Mucosa of rectum (tissue), 2 donors: ENCODE results near the gene IL19.

Source experiments
- H3K27ac ChIP-seq, 2 donors: one replicate each; pipeline ENCODE4 v1.7.0; 2013; ENCODE audit warnings: inconsistent platforms in 2 of 2, low read depth in 2 of 2, low read length in 2 of 2
- H3K27me3 ChIP-seq, 2 donors: one replicate each; pipeline ENCODE4 v1.7.0; 2013; ENCODE audit warnings: low read length in 2 of 2; ENCODE audit not compliant: control insufficient read depth in 2 of 2, insufficient read depth in 2 of 2
- H3K36me3 ChIP-seq, 2 donors: one replicate each; pipeline ENCODE4 v1.7.0; 2013; ENCODE audit warnings: low read length in 2 of 2; ENCODE audit not compliant: control insufficient read depth in 2 of 2, insufficient read depth in 2 of 2
- H3K4me1 ChIP-seq, 2 donors: one replicate each; pipeline ENCODE4 v1.7.0; 2013; ENCODE audit warnings: low read length in 2 of 2, mild to moderate bottlenecking in 1 of 2; ENCODE audit not compliant: control insufficient read depth in 2 of 2, insufficient read depth in 2 of 2
- H3K4me3 ChIP-seq, 2 donors: one replicate each; pipeline ENCODE4 v1.7.0; 2013; ENCODE audit warnings: low read length in 2 of 2
- H3K9ac ChIP-seq, 2 donors: one replicate each; pipeline ENCODE4 v1.7.0; 2013; ENCODE audit warnings: low read length in 2 of 2, low read depth in 1 of 2, mild to moderate bottlenecking in 1 of 2
- H3K9me3 ChIP-seq, 2 donors: one replicate each; pipeline ENCODE4 v1.7.0; 2013; ENCODE audit warnings: low read length in 2 of 2; ENCODE audit not compliant: control insufficient read depth in 2 of 2
- donor health status: healthy.
- donor health status: Normal muscosa, but diverticular disease.

IL19 gene

GRCh38 chr1:206829282-206829681 lies 58.7 kb downstream of the IL19 start:
- Histone ChIP-seq H3K27ac (no peak overlapping the region), H3K36me3 (no peaks in the 10 kb centered on the region), H3K9ac (no peak overlapping the region), H3K4me1 (peaks cover 2 to 18% of the 10 kb centered on the region in 2 donors), H3K27me3 (no peaks in the 10 kb centered on the region), H3K9me3 (no peaks in the 10 kb centered on the region), H3K4me3 (no peak overlapping the region)

GRCh38 chr1:206829875-206830274 lies 59.3 kb downstream of the IL19 start:
- Histone ChIP-seq H3K27ac (no peak overlapping the region), H3K4me1 (peaks cover 2 to 22% of the 10 kb centered on the region in 2 donors), H3K9ac (no peak overlapping the region), H3K9me3 (no peaks in the 10 kb centered on the region), H3K36me3 (no peaks in the 10 kb centered on the region), H3K4me3 (no peak overlapping the region), H3K27me3 (no peaks in the 10 kb centered on the region)

GRCh38 chr1:206831650-206832049 lies 61.1 kb downstream of the IL19 start:
- no peaks in the 10 kb centered on the region for H3K36me3 ChIP-seq
- no peak overlapping the region for H3K4me3 ChIP-seq
- H3K27me3 ChIP-seq: peaks cover 0 to under 1% of the 10 kb centered on the region in 2 donors
- peaks cover 2 to 22% of the 10 kb centered on the region in 2 donors for H3K4me1 ChIP-seq
- H3K27ac ChIP-seq: no peak overlapping the region
- no peaks in the 10 kb centered on the region for H3K9me3 ChIP-seq
- no peak overlapping the region for H3K9ac ChIP-seq

GRCh38 chr1:206832352-206832880 lies 61.8 kb downstream of the IL19 start:
- Histone ChIP-seq H3K27me3 (peaks cover 0 to 2% of the 10 kb centered on the region in 2 donors), H3K4me1 (peaks cover 2 to 22% of the 10 kb centered on the region in 2 donors), H3K9ac (no peak overlapping the region), H3K4me3 (no peak overlapping the region), H3K36me3 (no peaks in the 10 kb centered on the region), H3K9me3 (no peaks in the 10 kb centered on the region), H3K27ac (peak overlapping the region in 1 of 2 donors; percentile 6)

- H3K9ac ChIP-seq: no peak overlapping the region
- H3K4me3 ChIP-seq: no peak overlapping the region
- peak overlapping the region in 1 of 2 donors; percentile 6 for H3K27ac ChIP-seq
- no peaks in the 10 kb centered on the region for H3K36me3 ChIP-seq
- no peaks in the 10 kb centered on the region for H3K9me3 ChIP-seq
- H3K4me1 ChIP-seq: peaks cover 2 to 22% of the 10 kb centered on the region in 2 donors
- peaks cover 0 to 2% of the 10 kb centered on the region in 2 donors for H3K27me3 ChIP-seq
Observed at GRCh38 chr1:206833106-206833680, 62.6 kb downstream of the IL19 start.

- Histone ChIP-seq H3K36me3 (no peaks in the 10 kb centered on the region), H3K27me3 (peaks cover 0 to 2% of the 10 kb centered on the region in 2 donors), H3K27ac (no peak overlapping the region)
Observed at GRCh38 chr1:206833801-206834200, 63.2 kb downstream of the IL19 start.

GRCh38 chr1:206834217-206834616 lies 63.6 kb downstream of the IL19 start:
- Histone ChIP-seq H3K9ac (no peak overlapping the region), H3K27ac (no peak overlapping the region), H3K27me3 (peaks cover 0 to 2% of the 10 kb centered on the region in 2 donors), H3K9me3 (no peaks in the 10 kb centered on the region), H3K4me3 (no peak overlapping the region), H3K4me1 (peaks cover 2 to 22% of the 10 kb centered on the region in 2 donors), H3K36me3 (no peaks in the 10 kb centered on the region)

More at GRCh38 chr1:206833801-206834200, 63.2 kb downstream of the IL19 start:
- Histone ChIP-seq H3K4me1 (peaks cover 2 to 22% of the 10 kb centered on the region in 2 donors), H3K9ac (no peak overlapping the region), H3K4me3 (no peak overlapping the region), H3K9me3 (no peaks in the 10 kb centered on the region)

GRCh38 chr1:206834711-206835110 lies 64.1 kb downstream of the IL19 start:
- Histone ChIP-seq H3K27ac (no peak overlapping the region), H3K4me3 (no peak overlapping the region), H3K27me3 (peaks cover 0 to 2% of the 10 kb centered on the region in 2 donors), H3K9ac (no peak overlapping the region), H3K4me1 (peaks cover 1 to 22% of the 10 kb centered on the region in 2 donors), H3K36me3 (no peaks in the 10 kb centered on the region), H3K9me3 (no peaks in the 10 kb centered on the region)

- H3K4me3 ChIP-seq: no peak overlapping the region
- no peak overlapping the region for H3K27ac ChIP-seq
- H3K9me3 ChIP-seq: no peaks in the 10 kb centered on the region
- no peak overlapping the region for H3K9ac ChIP-seq
- H3K4me1 ChIP-seq: peaks cover 0 to 20% of the 10 kb centered on the region in 2 donors
- no peaks in the 10 kb centered on the region for H3K36me3 ChIP-seq
- peaks cover 0 to 2% of the 10 kb centered on the region in 2 donors for H3K27me3 ChIP-seq
Observed at GRCh38 chr1:206835186-206835585, 64.6 kb downstream of the IL19 start.

- no peak overlapping the region for H3K27ac ChIP-seq
- H3K4me1 ChIP-seq: peaks cover 0 to 20% of the 10 kb centered on the region in 2 donors
- H3K4me3 ChIP-seq: no peak overlapping the region
- peaks cover 0 to 2% of the 10 kb centered on the region in 2 donors for H3K27me3 ChIP-seq
- H3K36me3 ChIP-seq: no peaks in the 10 kb centered on the region
- H3K9me3 ChIP-seq: no peaks in the 10 kb centered on the region
- H3K9ac ChIP-seq: no peak overlapping the region
Observed at GRCh38 chr1:206836111-206836510, 65.5 kb downstream of the IL19 start.
